Stomach (tissue), 9 donors: ENCODE measurements around the gene DHFR2. TPM values are rescaled to one million over a fixed set of nuclear protein-coding genes. Genes with fewer than 3 reads are reported as not detected.

ENCODE experiments used
- DNase-seq, 2 donors: peaks; one replicate each; pipeline versions ENCODE4 v3.0.0 to v3.0.0-alpha.2; 2013 to 2019
- H3K27ac ChIP-seq, 5 donors: fragments of 200-600 bp in 4 of 5; sonication (generic) in 4 of 5; one replicate each; pipeline ENCODE4 v1.5.1; 2013 to 2019; ENCODE audit warnings: mild to moderate bottlenecking in 1 of 5, moderate library complexity in 1 of 5
- H3K27me3 ChIP-seq, 3 donors: fragments of 200-600 bp; sonication (generic); one replicate each; pipeline ENCODE4 v1.5.1; 2017 to 2019; ENCODE audit warnings: mixed run types in 1 of 3
- H3K36me3 ChIP-seq, 4 donors: fragments of 200-600 bp; sonication (generic); 1 replicate in 3 of 4; 2 replicates in 1 of 4; pipeline ENCODE4 v1.5.1; 2016 to 2019
- H3K4me1 ChIP-seq, 4 donors: fragments of 200-600 bp; sonication (generic); one replicate each; pipeline ENCODE4 v1.5.1; 2016 to 2019
- H3K4me3 ChIP-seq, 4 donors: fragments of 200-600 bp; sonication (generic) in 3 of 4; one replicate each; pipeline ENCODE4 v1.5.1; 2016 to 2019; ENCODE audit warnings: mild to moderate bottlenecking in 1 of 4
- H3K9me3 ChIP-seq, 4 donors: fragments of 200-600 bp; sonication (generic); one replicate each; pipeline ENCODE4 v1.5.1; 2016 to 2019
- EP300 ChIP-seq: sonication (generic); formaldehyde crosslinking; IDR thresholded peaks from one replicate; pipeline ENCODE4 v1.6.1; 2017; ENCODE audit warnings: antibody characterized with exemption
- POLR2A ChIP-seq, 4 donors: fragments of 450-650 bp; IDR thresholded peaks; one replicate each; pipeline ENCODE4 v1.6.1; 2016; ENCODE audit warnings: antibody characterized with exemption in 4 of 4, control low read depth in 2 of 4, mild to moderate bottlenecking in 1 of 4, moderate library complexity in 1 of 4
- POLR2AphosphoS5 ChIP-seq, 3 donors: sonication (generic); formaldehyde crosslinking; IDR thresholded peaks; one replicate each; pipeline ENCODE4 v1.6.1; 2016; ENCODE audit warnings: antibody characterized with exemption in 3 of 3
- WGBS, 5 donors: extraction: QIAGEN DNeasy Blood & Tissue Kit in 3 of 5; methylation state at CpG; one replicate each; pipeline versions ENCODE4 v1.1.5 to v1.1.7; 2013 to 2018; 5-methylcytosine and 5-hydroxymethylcytosine counted together
- intact Hi-C: fragments of 100-400 bp; cut with DNase I; formaldehyde crosslinking; loops from one replicate; pipeline ENCODE4 v1.15.1; 2023; ENCODE audit warnings: low total_unique reads
- polyA plus RNA-seq, 3 donors: library from polyadenylated mRNA; stranded (reverse); fragments of 200-250 nt; gene quantifications; one replicate each; pipeline ENCODE4 v1.2.3, GENCODE V29; 2013
- total RNA-seq, 5 donors: library from RNA; depleted of rRNA; stranded (reverse); fragments of >200 nt; gene quantifications; one replicate each; pipeline versions ENCODE4 v1.1.0 to v1.2.3, GENCODE V29; 2014 to 2016
- TF ChIP-seq, protein P1 (sequence below), 7 experiments: fragments of 450-650 bp in 4 of 7; fragments of 200-600 bp in 3 of 7; sonication (generic) in 3 of 7; IDR thresholded peaks; one replicate each; pipeline ENCODE4 v1.5.1; 2016 to 2019; ENCODE audit warnings: antibody characterized with exemption in 7 of 7, control low read depth in 2 of 7, mild to moderate bottlenecking in 1 of 7
- donor health status: healthy with polysubstance abuse.
- donor health status: Bipolar disorder and iron deficiency.
- donor health status: healthy.

The DHFR2 gene
- total and polyA plus RNA-seq, 8 donors: 1.1 to 6.2 (median 2.5) TPM

DNA sequence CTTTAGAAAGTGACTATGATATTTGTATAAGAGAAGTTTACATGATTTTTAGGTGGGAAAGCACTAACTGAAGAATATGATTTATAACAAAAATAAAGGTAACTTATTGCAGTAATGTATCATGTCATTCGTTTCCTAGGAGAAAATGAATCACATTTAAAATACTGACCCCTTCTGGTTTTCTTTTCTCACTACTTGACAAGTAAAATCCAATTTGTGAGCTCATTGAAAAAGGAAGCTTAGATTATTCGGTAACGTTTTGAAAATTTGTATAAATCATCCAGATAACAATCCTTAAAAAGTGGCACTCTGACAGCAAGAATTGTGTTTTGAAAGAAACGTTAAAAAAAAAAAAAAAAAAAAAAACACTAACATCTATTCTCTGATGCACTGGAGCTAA lies 39.1 kb upstream of the DHFR2 start:
- 64 to 70% (median 68%) methylated on average over 4 of the region's 4 CpGs for WGBS, 5 donors
- Histone ChIP-seq H3K9me3 (no peaks in the 10 kb centered on the region), H3K4me1 (peaks cover 0 to 5% (median 3%) of the 10 kb centered on the region in 4 donors), H3K27ac (no peak overlapping the region), H3K36me3 (peaks cover 4 to 68% (median 66%) of the 10 kb centered on the region in 4 donors), H3K4me3 (no peak overlapping the region), H3K27me3 (no peaks in the 10 kb centered on the region)
- intact Hi-C loops: no loop called here
- DNase-seq: no peak
- TF ChIP-seq EP300 (no peak), POLR2A (IDR thresholded peaks at IDR 0.05) (no peak)
- TF ChIP-seq, protein P1, sequence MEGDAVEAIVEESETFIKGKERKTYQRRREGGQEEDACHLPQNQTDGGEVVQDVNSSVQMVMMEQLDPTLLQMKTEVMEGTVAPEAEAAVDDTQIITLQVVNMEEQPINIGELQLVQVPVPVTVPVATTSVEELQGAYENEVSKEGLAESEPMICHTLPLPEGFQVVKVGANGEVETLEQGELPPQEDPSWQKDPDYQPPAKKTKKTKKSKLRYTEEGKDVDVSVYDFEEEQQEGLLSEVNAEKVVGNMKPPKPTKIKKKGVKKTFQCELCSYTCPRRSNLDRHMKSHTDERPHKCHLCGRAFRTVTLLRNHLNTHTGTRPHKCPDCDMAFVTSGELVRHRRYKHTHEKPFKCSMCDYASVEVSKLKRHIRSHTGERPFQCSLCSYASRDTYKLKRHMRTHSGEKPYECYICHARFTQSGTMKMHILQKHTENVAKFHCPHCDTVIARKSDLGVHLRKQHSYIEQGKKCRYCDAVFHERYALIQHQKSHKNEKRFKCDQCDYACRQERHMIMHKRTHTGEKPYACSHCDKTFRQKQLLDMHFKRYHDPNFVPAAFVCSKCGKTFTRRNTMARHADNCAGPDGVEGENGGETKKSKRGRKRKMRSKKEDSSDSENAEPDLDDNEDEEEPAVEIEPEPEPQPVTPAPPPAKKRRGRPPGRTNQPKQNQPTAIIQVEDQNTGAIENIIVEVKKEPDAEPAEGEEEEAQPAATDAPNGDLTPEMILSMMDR (IDR thresholded peaks at IDR 0.05): no peak

DNA sequence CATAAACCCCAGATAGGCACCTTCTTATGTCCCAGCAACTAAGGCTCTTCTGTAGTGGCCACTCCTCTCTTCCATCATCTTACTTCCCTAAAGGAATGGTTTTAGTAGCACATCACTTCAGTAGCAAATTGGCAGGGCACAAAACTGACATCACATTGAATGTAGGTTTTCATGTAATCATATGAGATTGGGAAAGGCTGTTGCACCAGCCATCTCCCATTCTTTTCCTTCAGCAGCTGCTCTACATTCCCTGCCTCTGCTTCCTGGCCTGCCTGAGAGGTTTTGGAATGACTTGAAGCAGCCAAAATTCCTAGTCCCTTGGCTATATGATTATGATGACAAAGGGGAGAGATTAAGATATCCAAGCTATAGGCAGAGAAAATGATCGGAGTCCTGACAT lies 36.6 kb upstream of the DHFR2 start:
- TF ChIP-seq POLR2AphosphoS5 (IDR thresholded peaks at IDR 0.05) (no peak), EP300 (no peak), POLR2A (IDR thresholded peaks at IDR 0.05) (no peak)
- TF ChIP-seq, protein P1 (IDR thresholded peaks at IDR 0.05): no peak
- intact Hi-C loops: no loop called here

DNA sequence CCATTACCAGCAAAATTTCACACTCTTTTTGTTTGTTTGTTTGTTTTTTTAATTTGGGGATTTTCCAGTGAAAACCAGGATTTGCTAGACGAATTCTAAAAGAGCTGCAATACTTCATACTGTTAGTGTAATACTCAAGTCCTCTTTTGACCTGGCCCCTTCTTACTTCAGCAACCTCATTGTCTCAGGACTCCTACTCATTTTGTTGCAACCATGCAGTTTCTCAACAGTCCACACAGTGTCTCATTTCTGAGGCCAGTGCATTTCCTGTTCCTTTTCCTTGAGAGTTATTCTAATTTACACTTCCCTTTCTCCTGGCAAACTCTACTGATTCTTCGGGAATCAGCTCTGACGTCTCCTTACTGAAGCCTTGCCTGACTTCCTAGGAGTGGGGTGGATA lies 35.7 kb upstream of the DHFR2 start:
- intact Hi-C loops: no loop called here
- 67 to 86% (median 82%) methylated on average over 3 of the region's 3 CpGs for WGBS, 5 donors
- Histone ChIP-seq H3K36me3 (peaks cover 20 to 84% (median 78%) of the 10 kb centered on the region in 4 donors), H3K27ac (no peak overlapping the region), H3K4me1 (no peaks in the 10 kb centered on the region), H3K27me3 (no peaks in the 10 kb centered on the region), H3K4me3 (no peak overlapping the region), H3K9me3 (no peaks in the 10 kb centered on the region)
- no peak for DNase-seq
- TF ChIP-seq POLR2A (IDR thresholded peaks at IDR 0.05) (no peak), EP300 (no peak), POLR2AphosphoS5 (IDR thresholded peaks at IDR 0.05) (no peak)
- TF ChIP-seq, protein P1 (IDR thresholded peaks at IDR 0.05): no peak

More for the DNA sequence above, 36.6 kb upstream of the DHFR2 start:
- H3K27me3 ChIP-seq: no peaks in the 10 kb centered on the region
- no peak for DNase-seq
- H3K9me3 ChIP-seq: no peaks in the 10 kb centered on the region
- 75 to 92% (median 90%) methylated on average over 1 of the region's 1 CpG for WGBS, 5 donors
- peaks cover 20 to 86% (median 83%) of the 10 kb centered on the region in 4 donors for H3K36me3 ChIP-seq
- no peaks in the 10 kb centered on the region for H3K4me1 ChIP-seq
- no peak overlapping the region for H3K27ac ChIP-seq
- H3K4me3 ChIP-seq: no peak overlapping the region

DNA sequence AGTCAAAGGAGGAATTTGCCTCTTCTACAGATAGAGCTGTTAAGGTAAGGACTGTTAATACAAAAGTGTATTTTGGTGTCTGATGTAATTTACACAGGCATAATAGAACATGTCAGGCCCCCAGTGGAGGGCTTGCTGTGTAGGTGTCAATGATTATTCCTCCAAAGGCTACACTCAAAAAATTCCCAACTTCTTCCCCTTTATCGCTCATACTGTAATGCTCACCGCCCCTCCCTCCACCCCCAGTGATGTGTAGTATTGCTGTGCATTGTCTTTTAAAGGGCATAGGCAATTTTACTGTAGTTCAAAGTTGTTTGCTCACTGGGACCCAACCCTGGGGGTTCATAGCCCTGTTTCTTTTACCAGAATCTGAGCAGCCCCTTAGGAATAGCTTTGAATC lies 32.4 kb upstream of the DHFR2 start:
- no peaks in the 10 kb centered on the region for H3K4me1 ChIP-seq
- TF ChIP-seq EP300 (no peak), POLR2AphosphoS5 (IDR thresholded peaks at IDR 0.05) (no peak), POLR2A (IDR thresholded peaks at IDR 0.05) (no peak)
- TF ChIP-seq, protein P1 (IDR thresholded peaks at IDR 0.05): no peak
- 96 to 100% (median 97%) methylated on average over 2 of the region's 2 CpGs for WGBS, 5 donors
- H3K36me3 ChIP-seq: peaks cover 20 to 87% (median 85%) of the 10 kb centered on the region in 4 donors
- intact Hi-C loops: no loop called here
- no peak for DNase-seq
- no peak overlapping the region for H3K4me3 ChIP-seq
- H3K27ac ChIP-seq: no peak overlapping the region
- H3K9me3 ChIP-seq: no peaks in the 10 kb centered on the region
- no peaks in the 10 kb centered on the region for H3K27me3 ChIP-seq
